Activated naive CD8-positive, alpha-beta T cell treated with anti-CD3 and anti-CD28 coated beads, Interleukin-2, amount 10 ng/mL, durations not matched to agents 7 days and 5 days (primary cell): ENCODE measurements around the gene MARCHF3. TPM values are rescaled to one million over a fixed set of nuclear protein-coding genes. Genes with fewer than 3 reads are reported as not detected.
A peak's percentile ranks its signal among the peaks of the same experiment; 100 is the strongest.

ENCODE experiments used
- ATAC-seq: fragments of 150-1000 bp; cut with Tn5 transposase; one replicate; pipeline ENCODE4 v1.10.0; 2021; ENCODE audit warnings: low read depth, moderate library complexity
- POLR2A ChIA-PET: fragments of 350-600 bp; sonication (Branson Sonifier 250); formaldehyde crosslinking; loops from one replicate; lab custom pipeline; 2021; ENCODE audit warnings: antibody characterized with exemption; lab: Charles Lee
- DNase-seq: peaks from one replicate; pipeline ENCODE4 v3.0.0; 2021
- H3K27ac Mint-ChIP-seq: one replicate; pipeline ENCODE4 v1.8.0; 2022; ENCODE audit warnings: mild to moderate bottlenecking, mixed read lengths
- H3K27me3 Mint-ChIP-seq: one replicate; pipeline ENCODE4 v1.8.0; 2022; ENCODE audit warnings: mild to moderate bottlenecking, moderate library complexity, mixed read lengths
- H3K36me3 Mint-ChIP-seq: one replicate; pipeline ENCODE4 v1.8.0; 2021; ENCODE audit warnings: mild to moderate bottlenecking, mixed read lengths
- H3K4me1 Mint-ChIP-seq: one replicate; pipeline ENCODE4 v1.8.0; 2021; ENCODE audit warnings: mixed read lengths
- H3K4me3 Mint-ChIP-seq: one replicate; pipeline ENCODE4 v1.8.0; 2022; ENCODE audit warnings: mild to moderate bottlenecking, moderate library complexity, mixed read lengths
- H3K9me3 Mint-ChIP-seq: one replicate; pipeline ENCODE4 v1.8.0; 2021; ENCODE audit warnings: mixed read lengths
- total RNA-seq, 2 experiments: library from RNA; stranded (reverse); gene quantifications; one replicate each; pipeline ENCODE4 v1.2.3, GENCODE V29; 2021

Gene MARCHF3
- 1 to 10 TPM; 2.4 to 2.7 TPM for total RNA-seq

GRCh38 chr5:127030259-127031146 is at the start of gene MARCHF3:
MARCHF3 (minus strand) TSS chr5:127030558; CDS start chr5:126918171, 112,387 bp downstream.
- DNase-seq, result peak; percentile 98
- ATAC-seq, result peak; percentile 98
- POLR2A ChIA-PET, result interaction anchor here (1.0 to 2.2 kb wide), 5 partner anchors 42 to 253 kb away, joined by 3 to 7 read pairs (median 5); partner anchors contain the start of gene C5orf63
- Mint-ChIP-seq H3K9me3 (no peaks in the 10 kb centered on the region), H3K36me3 (no peaks in the 10 kb centered on the region), H3K27me3 (peaks cover 35% of the 10 kb centered on the region), H3K4me3 (peak within 1 kb of the TSS; percentile 86), H3K27ac (peak within 1 kb of the TSS; percentile 70), H3K4me1 (peaks cover 15% of the 10 kb centered on the region)

GRCh38 chr5:127079994-127080491 is 49.7 kb upstream of the MARCHF3 start:
- Mint-ChIP-seq H3K4me1 (no peaks in the 10 kb centered on the region), H3K27me3 (peaks cover 3% of the 10 kb centered on the region), H3K4me3 (no peak overlapping the region), H3K27ac (no peak overlapping the region), H3K9me3 (no peaks in the 10 kb centered on the region), H3K36me3 (no peaks in the 10 kb centered on the region)
- ATAC-seq, result no peak
- POLR2A ChIA-PET, result no interaction called here
- no peak for DNase-seq

GRCh38 chr5:127077366-127077765 is 47.0 kb upstream of the MARCHF3 start:
- H3K27me3 Mint-ChIP-seq, result peaks cover 2% of the 10 kb centered on the region
- no peak overlapping the region for H3K27ac Mint-ChIP-seq
- POLR2A ChIA-PET, result no interaction called here
- H3K9me3 Mint-ChIP-seq, result no peaks in the 10 kb centered on the region
- DNase-seq, result no peak
- peaks cover 8% of the 10 kb centered on the region for H3K4me1 Mint-ChIP-seq
- H3K4me3 Mint-ChIP-seq, result no peak overlapping the region
- H3K36me3 Mint-ChIP-seq, result no peaks in the 10 kb centered on the region
- no peak for ATAC-seq

GRCh38 chr5:127076315-127077129 is 46.2 kb upstream of the MARCHF3 start:
- peaks cover 10% of the 10 kb centered on the region for H3K4me1 Mint-ChIP-seq
- no peak overlapping the region for H3K4me3 Mint-ChIP-seq
- H3K27me3 Mint-ChIP-seq, result peaks cover 2% of the 10 kb centered on the region
- ATAC-seq (no peak), DNase-seq (no peak)
- no peak overlapping the region for H3K27ac Mint-ChIP-seq
- POLR2A ChIA-PET, result no interaction called here
- H3K36me3 Mint-ChIP-seq, result no peaks in the 10 kb centered on the region
- no peaks in the 10 kb centered on the region for H3K9me3 Mint-ChIP-seq

GRCh38 chr5:127074466-127074865 is 44.1 kb upstream of the MARCHF3 start:
- no peak overlapping the region for H3K27ac Mint-ChIP-seq
- no peak overlapping the region for H3K4me3 Mint-ChIP-seq
- peaks cover 9% of the 10 kb centered on the region for H3K36me3 Mint-ChIP-seq
- H3K9me3 Mint-ChIP-seq, result no peaks in the 10 kb centered on the region
- H3K27me3 Mint-ChIP-seq, result no peaks in the 10 kb centered on the region
- H3K4me1 Mint-ChIP-seq, result peaks cover 10% of the 10 kb centered on the region
- POLR2A ChIA-PET, result no interaction called here
- ATAC-seq (no peak), DNase-seq (no peak)

- peak within 1 kb of the TSS; percentile 82 for H3K27ac Mint-ChIP-seq
- no peaks in the 10 kb centered on the region for H3K9me3 Mint-ChIP-seq
- H3K27me3 Mint-ChIP-seq, result no peaks in the 10 kb centered on the region
- ATAC-seq (peak; percentile 99), DNase-seq (peak; percentile 84)
- H3K4me1 Mint-ChIP-seq, result peaks cover 11% of the 10 kb centered on the region
- POLR2A ChIA-PET, result interaction anchor here (0.7 to 2.0 kb wide), 7 partner anchors 8 to 295 kb away, joined by 3 to 10 read pairs (median 6); partner anchors contain the start of gene MARCHF3
- peak within 1 kb of the TSS; percentile 85 for H3K4me3 Mint-ChIP-seq
- H3K36me3 Mint-ChIP-seq, result peaks cover 22% of the 10 kb centered on the region
These were observed 42.8 kb upstream of the MARCHF3 start, which contains the start of gene C5orf63 for GRCh38 chr5:127072861-127073846. C5orf63 (minus strand) TSS chr5:127073502; CDS start chr5:127058995, 14,507 bp downstream.

- ATAC-seq (no peak), DNase-seq (no peak)
- POLR2A ChIA-PET, result no interaction called here
- Mint-ChIP-seq H3K36me3 (peaks cover 22% of the 10 kb centered on the region), H3K27me3 (no peaks in the 10 kb centered on the region), H3K4me1 (peaks cover 11% of the 10 kb centered on the region), H3K27ac (no peak overlapping the region), H3K4me3 (no peak overlapping the region), H3K9me3 (no peaks in the 10 kb centered on the region)
These were observed 39.9 kb upstream of the MARCHF3 start for GRCh38 chr5:127070243-127070642.

GRCh38 chr5:127068493-127069214 is 38.3 kb upstream of the MARCHF3 start:
- Mint-ChIP-seq H3K4me1 (peaks cover 9% of the 10 kb centered on the region), H3K27ac (no peak overlapping the region), H3K36me3 (peaks cover 22% of the 10 kb centered on the region), H3K4me3 (no peak overlapping the region), H3K27me3 (no peaks in the 10 kb centered on the region), H3K9me3 (no peaks in the 10 kb centered on the region)
- ATAC-seq, result no peak
- POLR2A ChIA-PET, result no interaction called here
- DNase-seq, result no peak

GRCh38 chr5:127066721-127067120 is 36.4 kb upstream of the MARCHF3 start:
- no peak overlapping the region for H3K4me3 Mint-ChIP-seq
- peaks cover 1% of the 10 kb centered on the region for H3K4me1 Mint-ChIP-seq
- POLR2A ChIA-PET, result no interaction called here
- H3K27ac Mint-ChIP-seq, result no peak overlapping the region
- peaks cover 25% of the 10 kb centered on the region for H3K36me3 Mint-ChIP-seq
- no peak for ATAC-seq
- no peaks in the 10 kb centered on the region for H3K27me3 Mint-ChIP-seq
- no peaks in the 10 kb centered on the region for H3K9me3 Mint-ChIP-seq
- DNase-seq, result no peak

- ATAC-seq (no peak), DNase-seq (no peak)
- Mint-ChIP-seq H3K27ac (no peak overlapping the region), H3K4me3 (no peak overlapping the region), H3K4me1 (peaks cover 3% of the 10 kb centered on the region), H3K9me3 (no peaks in the 10 kb centered on the region), H3K27me3 (no peaks in the 10 kb centered on the region), H3K36me3 (peaks cover 17% of the 10 kb centered on the region)
- POLR2A ChIA-PET, result interaction anchor here (0.7 to 1.7 kb wide), 2 partner anchors 8 to 9 kb away, joined by 5 to 6 read pairs; partner anchors contain the start of gene C5orf63
These were observed 34.0 kb upstream of the MARCHF3 start for GRCh38 chr5:127064253-127064840.

GRCh38 chr5:127063257-127063913 is 33.0 kb upstream of the MARCHF3 start:
- Mint-ChIP-seq H3K4me1 (peaks cover 2% of the 10 kb centered on the region), H3K36me3 (peaks cover 12% of the 10 kb centered on the region), H3K4me3 (no peak overlapping the region), H3K27me3 (no peaks in the 10 kb centered on the region), H3K27ac (no peak overlapping the region), H3K9me3 (no peaks in the 10 kb centered on the region)
- POLR2A ChIA-PET, result interaction anchor here (1.7 kb wide), 1 partner anchor 9 kb away, joined by 6 read pairs; no protein-coding TSS in a partner anchor
- DNase-seq (no peak), ATAC-seq (no peak)
